ENCODE measurements around the gene MAD1L1. TPM values are rescaled to one million over a fixed set of nuclear protein-coding genes. Genes with fewer than 3 reads are reported as not detected.

MAD1L1 gene
- total RNA-seq, 3 donors from 2014 or later, result 25.3 to 31.2 (median 26.2) TPM

DNA sequence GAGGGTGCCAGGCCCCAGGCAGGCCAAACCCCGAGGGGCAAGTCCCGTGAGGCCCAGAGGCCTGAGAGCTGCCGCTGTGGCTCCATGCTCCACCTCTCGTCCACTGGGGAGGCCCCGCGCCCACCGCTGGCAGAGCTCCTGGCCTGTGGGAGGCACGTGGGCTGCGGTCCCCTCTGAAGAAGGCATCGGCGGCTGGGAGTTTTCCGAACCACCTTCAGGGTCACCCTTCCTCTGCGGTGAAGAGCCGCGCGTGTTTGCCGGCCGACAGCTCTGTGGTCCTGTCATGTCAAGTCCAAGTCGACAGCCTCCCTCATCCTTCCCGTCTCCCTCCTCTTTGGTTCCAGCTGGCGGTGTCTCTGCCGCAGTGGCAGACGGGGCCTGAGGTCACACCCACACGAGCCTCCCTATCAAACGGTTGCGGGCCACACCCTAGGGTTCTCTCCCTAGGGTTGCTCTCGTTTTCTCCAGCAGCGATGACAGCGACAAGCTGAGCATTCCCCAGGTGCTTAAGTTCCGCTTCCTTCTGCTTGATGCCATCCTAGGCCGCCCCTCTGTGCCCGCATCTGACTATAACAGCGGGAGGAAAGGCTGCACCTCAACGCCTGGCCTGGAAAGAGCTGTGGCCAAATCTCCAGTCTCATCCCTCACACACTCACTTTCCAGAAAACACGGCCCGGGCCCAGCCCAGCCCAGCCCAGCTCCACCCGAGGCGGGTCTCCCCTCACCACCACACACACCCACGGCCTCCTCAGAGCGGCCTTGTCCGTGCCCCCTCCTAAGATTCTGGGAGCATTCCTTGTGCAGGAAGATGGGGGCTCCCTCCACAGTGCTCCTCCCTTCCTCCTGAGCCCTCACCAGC lies 377.6 kb downstream of the MAD1L1 start:
- no peak for ATAC-seq
- TF ChIP-seq, protein P1, sequence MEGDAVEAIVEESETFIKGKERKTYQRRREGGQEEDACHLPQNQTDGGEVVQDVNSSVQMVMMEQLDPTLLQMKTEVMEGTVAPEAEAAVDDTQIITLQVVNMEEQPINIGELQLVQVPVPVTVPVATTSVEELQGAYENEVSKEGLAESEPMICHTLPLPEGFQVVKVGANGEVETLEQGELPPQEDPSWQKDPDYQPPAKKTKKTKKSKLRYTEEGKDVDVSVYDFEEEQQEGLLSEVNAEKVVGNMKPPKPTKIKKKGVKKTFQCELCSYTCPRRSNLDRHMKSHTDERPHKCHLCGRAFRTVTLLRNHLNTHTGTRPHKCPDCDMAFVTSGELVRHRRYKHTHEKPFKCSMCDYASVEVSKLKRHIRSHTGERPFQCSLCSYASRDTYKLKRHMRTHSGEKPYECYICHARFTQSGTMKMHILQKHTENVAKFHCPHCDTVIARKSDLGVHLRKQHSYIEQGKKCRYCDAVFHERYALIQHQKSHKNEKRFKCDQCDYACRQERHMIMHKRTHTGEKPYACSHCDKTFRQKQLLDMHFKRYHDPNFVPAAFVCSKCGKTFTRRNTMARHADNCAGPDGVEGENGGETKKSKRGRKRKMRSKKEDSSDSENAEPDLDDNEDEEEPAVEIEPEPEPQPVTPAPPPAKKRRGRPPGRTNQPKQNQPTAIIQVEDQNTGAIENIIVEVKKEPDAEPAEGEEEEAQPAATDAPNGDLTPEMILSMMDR (IDR thresholded peaks at IDR 0.05), result no peak
- intact Hi-C loops (cut with DNase I, micrococcal nuclease), result no loop called here
- Histone ChIP-seq H3K9me3 (no peaks in the 10 kb centered on the region), H3K36me3 (ENCODE audit: low read depth) (no peaks in the 10 kb centered on the region), H3K4me3 (no peak overlapping the region), H3K4me1 (ENCODE audit: low read depth) (no peaks in the 10 kb centered on the region)
- peak in 2 of 3 donors; percentile 13 to 45 for DNase-seq

DNA sequence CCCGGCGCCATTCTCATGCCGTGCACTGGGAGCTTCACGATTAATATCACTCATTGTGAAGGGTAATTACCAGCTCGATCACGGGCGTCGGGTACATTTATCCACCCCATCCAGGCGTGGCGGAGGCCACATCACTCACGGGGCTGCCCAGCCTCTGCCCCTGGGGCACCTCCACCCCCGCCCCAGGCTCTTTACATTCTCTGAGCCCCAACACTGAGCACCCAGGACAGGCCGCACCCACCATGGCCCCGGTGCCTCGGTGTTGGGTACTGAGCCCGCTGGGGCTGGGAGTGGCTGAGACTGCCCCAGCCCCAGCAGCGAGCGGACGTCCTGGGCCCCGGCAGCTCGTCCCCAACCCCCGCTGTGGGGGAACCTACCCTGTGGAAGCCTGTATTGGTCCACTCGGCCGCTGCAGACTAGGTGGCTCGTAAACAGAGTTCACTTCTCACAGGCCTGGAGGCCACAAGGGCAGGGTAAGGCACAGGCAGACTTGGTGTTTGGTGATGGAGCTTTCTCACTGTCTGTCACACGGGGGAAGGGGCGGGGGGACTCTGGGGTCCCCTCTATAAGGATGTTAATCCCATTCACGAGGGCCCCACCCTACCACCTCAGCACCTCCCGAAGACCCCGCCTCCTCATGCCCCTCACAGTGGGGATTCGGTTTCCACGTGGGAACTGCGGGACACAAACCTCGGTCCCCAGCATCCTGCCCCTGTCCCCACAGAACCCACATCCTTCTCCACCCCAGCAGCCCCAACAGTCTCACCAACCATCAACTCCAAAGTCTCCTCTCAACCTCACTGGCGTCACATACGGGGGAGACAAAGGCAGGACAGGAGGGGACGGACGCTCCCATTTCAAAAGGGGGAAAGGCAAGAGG lies 378.5 kb downstream of the MAD1L1 start:
- TF ChIP-seq, protein P1 (IDR thresholded peaks at IDR 0.05), result no peak
- peak in 2 of 3 donors; percentile 16 to 32 for DNase-seq
- no peaks in the 10 kb centered on the region for H3K4me1 ChIP-seq (ENCODE audit: low read depth)
- H3K9me3 ChIP-seq, result no peaks in the 10 kb centered on the region
- no peak for ATAC-seq
- no peak overlapping the region for H3K4me3 ChIP-seq
- H3K36me3 ChIP-seq (ENCODE audit: low read depth), result no peaks in the 10 kb centered on the region
- intact Hi-C loops (cut with DNase I, micrococcal nuclease), result no loop called here

GRCh38 chr7:1853431-1853985 lies 379.2 kb downstream of the MAD1L1 start:
- TF ChIP-seq, protein P1 (IDR thresholded peaks at IDR 0.05), result no peak
- Histone ChIP-seq H3K9me3 (no peaks in the 10 kb centered on the region), H3K4me3 (no peak overlapping the region), H3K4me1 (ENCODE audit: low read depth) (no peaks in the 10 kb centered on the region), H3K36me3 (ENCODE audit: low read depth) (no peaks in the 10 kb centered on the region)
- peak in 1 of 3 donors; percentile 39 for DNase-seq
- intact Hi-C loops (cut with DNase I, micrococcal nuclease), result no loop called here
- ATAC-seq, result no peak

- TF ChIP-seq, protein P1 (IDR thresholded peaks at IDR 0.05), result no peak
- ATAC-seq, result no peak
- peak in 2 of 3 donors; percentile 16 to 40 for DNase-seq
- intact Hi-C loops (cut with DNase I, micrococcal nuclease), result no loop called here
- Histone ChIP-seq H3K4me3 (no peak overlapping the region), H3K36me3 (ENCODE audit: low read depth) (no peaks in the 10 kb centered on the region), H3K9me3 (no peaks in the 10 kb centered on the region), H3K4me1 (ENCODE audit: low read depth) (no peaks in the 10 kb centered on the region)
These were observed 380.0 kb downstream of the MAD1L1 start for GRCh38 chr7:1852517-1853430.
